GM12873 (cell line): Measurements from ENCODE around the gene PRAMEF11.
A peak's percentile ranks its signal among the peaks of the same experiment; 100 is the strongest.
"Not testable (repeated sequence)": the region's sequence is repeated elsewhere in the genome, so short reads cannot be mapped to it uniquely, and the experiment has no call there.

Source experiments
- CTCF ChIP-seq: IDR thresholded peaks from 2 replicates; pipeline ENCODE4 v1.5.1; 2012; ENCODE audit warnings: low read depth, mild to moderate bottlenecking, moderate library complexity, low read length, control low read depth; ENCODE audit not compliant: insufficient read depth; ENCODE audit errors: missing control alignments

Gene PRAMEF11

GRCh38 chr1:12799730-12800129, 31.5 kb downstream of the PRAMEF11 start:
- TF ChIP-seq CTCF: no peak

DNA sequence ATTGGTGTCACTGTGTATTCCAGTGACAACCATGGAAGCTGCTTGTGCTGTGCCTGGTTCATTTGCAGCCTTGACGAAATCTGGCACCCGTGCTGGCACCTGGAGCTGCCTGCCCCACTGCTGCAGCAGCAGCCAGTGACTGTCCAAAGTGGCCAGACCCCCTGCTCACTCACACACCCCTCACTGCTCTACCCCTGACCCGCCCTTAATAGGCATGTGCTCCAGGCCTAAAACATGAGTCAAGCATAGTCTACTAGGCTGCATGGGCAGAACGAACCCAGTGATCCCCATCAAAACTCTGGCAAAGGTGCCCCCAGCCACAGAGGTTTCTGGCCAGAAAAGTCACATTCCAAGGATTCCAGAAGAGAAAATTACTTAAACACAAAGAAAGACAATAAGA, 32.3 kb downstream of the PRAMEF11 start:
- TF ChIP-seq CTCF: no peak

DNA sequence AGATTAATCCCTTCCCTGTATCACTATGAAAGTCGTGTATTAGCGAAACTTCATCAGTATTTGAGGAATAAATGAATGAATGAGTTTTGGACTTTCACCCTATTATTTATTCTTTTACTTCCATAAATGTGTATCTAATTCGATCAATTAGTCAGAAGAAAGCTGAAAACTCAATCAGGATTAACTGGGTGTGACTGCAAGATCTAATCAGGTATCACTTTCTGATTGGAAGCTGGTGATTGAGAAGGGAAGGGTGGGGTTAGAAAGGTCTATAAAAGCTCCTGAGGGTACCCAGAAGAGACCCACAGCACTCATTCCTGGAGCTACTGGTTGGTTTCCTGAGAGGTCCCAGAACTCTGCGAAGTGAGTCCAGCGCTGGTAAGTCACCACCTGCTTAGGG, 40.1 kb downstream of the PRAMEF11 start, which contains the start of gene PRAMEF1:
Gene PRAMEF1 (plus strand): TSS at position 301 of the 400 bp plus-strand sequence. CDS start 1,831 bp downstream, outside the sequence.
- not testable (repeated sequence) for TF ChIP-seq CTCF

- TF ChIP-seq CTCF: peak; percentile 14
Observed at GRCh38 chr1:12783783-12784182, 47.4 kb downstream of the PRAMEF11 start.

DNA sequence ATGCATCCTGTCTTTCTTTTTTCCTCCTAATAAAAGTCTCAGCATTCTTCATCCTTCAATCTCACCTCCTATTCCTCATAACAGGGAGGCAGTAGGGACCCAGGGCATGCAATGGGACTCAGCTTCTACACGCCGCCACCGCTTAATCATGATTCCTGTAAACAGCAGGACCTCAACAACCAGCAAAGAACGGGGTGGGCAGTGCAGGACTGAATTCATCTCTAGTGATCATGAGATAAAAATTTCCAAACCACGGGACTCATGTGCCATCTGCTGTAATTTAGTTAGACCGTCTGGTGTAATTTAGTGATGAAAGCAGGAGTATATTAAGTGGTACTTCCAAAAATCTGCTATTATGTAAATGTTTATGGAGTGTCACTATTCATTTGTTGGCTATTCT, 52.3 kb downstream of the PRAMEF11 start:
- no peak for TF ChIP-seq CTCF

DNA sequence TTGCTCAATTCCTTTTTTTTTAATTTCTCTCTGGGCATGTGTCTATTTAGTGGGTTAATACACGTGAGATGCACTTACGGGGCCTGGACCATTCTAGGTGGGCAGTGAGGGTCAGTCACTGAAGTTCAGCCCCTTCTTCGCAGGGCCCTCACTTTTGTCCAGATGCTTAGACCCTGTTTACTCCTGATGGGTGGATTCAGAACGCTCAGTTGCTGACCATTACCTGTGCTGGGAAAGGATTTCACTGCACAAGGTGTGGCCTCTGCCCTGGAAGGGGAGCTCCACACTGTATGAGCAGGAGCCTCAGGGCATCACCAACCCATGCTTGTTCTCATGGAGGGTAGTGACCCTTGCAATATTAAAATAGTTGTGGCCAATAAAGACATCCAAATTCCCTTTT, 53.1 kb downstream of the PRAMEF11 start:
- no peak for TF ChIP-seq CTCF

DNA sequence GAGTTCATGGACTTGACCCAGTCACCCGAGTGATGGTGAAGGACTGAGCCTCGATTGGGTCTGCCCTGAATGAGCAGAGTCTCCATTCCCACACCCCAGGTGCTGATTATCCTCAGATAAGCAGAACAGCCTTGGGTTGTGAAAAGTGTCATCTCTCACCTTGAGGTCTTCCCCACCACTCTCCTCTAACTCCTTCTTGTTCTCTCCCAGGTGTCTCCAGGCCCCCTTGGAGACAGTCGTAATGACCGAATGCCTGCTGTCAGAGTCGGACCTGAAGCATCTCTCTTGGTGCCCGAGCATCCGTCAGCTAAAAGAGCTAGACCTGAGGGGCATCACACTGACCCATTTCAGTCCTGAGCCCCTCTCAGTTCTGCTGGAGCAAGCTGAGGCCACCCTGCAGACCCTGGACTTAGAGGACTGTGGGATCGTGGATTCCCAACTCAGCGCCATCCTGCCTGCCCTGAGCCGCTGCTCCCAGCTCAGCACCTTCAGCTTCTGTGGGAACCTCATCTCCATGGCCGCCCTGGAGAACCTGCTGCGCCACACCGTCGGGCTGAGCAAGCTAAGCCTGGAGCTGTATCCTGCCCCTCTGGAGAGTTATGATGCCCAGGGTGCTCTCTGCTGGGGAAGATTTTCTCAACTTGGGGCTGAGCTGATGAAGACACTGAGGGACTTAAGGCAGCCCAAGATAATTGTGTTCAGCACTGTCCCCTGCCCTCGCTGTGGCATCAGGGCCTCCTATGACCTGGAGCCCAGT, 54.2 kb downstream of the PRAMEF11 start:
- no peak for TF ChIP-seq CTCF
